HUES6 (cell line): ENCODE measurements around the gene GSTK1.

Experiments
- H3K27ac ChIP-seq: 2 replicates; pipeline ENCODE4 v1.7.0; 2013; ENCODE audit warnings: low read depth, mild to moderate bottlenecking, low read length, inconsistent platforms
- H3K27me3 ChIP-seq: 2 replicates; pipeline ENCODE4 v1.6.1; 2013; ENCODE audit warnings: low read length; ENCODE audit not compliant: control insufficient read depth, insufficient read depth
- H3K36me3 ChIP-seq: 2 replicates; pipeline ENCODE4 v1.6.1; 2013; ENCODE audit warnings: low read length; ENCODE audit not compliant: control insufficient read depth, insufficient read depth
- H3K4me1 ChIP-seq: 2 replicates; pipeline ENCODE4 v1.6.1; 2013; ENCODE audit warnings: low read length; ENCODE audit not compliant: control insufficient read depth, insufficient read depth
- H3K4me3 ChIP-seq: 2 replicates; pipeline ENCODE4 v1.5.1; 2013; ENCODE audit warnings: low read depth, low read length
- H3K9ac ChIP-seq: one replicate; pipeline ENCODE4 v1.6.1; 2013; ENCODE audit warnings: mild to moderate bottlenecking, low read length
- H3K9me3 ChIP-seq: 2 replicates; pipeline ENCODE4 v1.6.1; 2013; ENCODE audit warnings: low read depth, low read length; ENCODE audit not compliant: control insufficient read depth, insufficient read depth

GSTK1 gene

DNA sequence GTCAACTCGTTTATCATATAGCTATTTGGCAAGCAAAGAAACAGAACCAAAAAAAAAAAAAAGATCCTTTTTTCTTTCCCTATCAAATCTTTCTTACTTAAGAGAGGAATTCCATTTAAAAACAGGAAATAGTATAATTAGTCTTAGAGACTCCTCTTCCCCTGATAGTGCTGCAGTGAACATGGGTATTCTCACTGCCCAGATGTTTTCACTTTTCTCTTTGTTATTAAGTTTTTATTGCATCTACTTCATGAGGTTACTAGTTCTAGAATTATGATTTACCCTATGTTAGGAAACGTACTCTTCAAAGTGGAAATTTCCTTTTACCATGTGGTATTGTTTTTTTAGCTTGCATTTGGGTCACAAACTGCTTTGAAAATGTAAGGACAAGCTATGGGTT is 33.4 kb downstream of the GSTK1 start:
- Histone ChIP-seq H3K27me3 (no peaks in the 10 kb centered on the region), H3K9ac (no peak overlapping the region), H3K4me1 (no peaks in the 10 kb centered on the region), H3K36me3 (peaks cover 97% of the 10 kb centered on the region), H3K4me3 (no peak overlapping the region), H3K9me3 (no peaks in the 10 kb centered on the region), H3K27ac (no peak overlapping the region)

DNA sequence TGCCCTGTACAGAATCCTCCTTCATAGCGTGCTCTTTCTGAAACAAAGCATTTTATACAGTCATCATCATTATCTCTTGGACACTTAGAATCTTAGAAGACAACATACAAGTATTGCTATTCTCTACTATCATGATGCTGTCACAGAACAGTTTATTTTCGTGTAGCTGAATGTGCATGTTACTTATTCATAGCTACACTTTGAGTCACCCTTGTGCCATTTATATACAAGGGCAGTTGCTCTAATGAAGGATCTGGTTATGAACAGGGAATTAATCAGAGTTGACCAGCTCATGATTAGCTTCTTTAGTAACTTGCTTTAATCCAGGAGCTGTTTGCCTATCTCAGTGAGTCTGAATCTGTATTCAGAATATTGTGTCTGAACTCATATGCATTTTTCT is 36.1 kb downstream of the GSTK1 start:
- no peak overlapping the region for H3K27ac ChIP-seq
- no peaks in the 10 kb centered on the region for H3K4me1 ChIP-seq

DNA sequence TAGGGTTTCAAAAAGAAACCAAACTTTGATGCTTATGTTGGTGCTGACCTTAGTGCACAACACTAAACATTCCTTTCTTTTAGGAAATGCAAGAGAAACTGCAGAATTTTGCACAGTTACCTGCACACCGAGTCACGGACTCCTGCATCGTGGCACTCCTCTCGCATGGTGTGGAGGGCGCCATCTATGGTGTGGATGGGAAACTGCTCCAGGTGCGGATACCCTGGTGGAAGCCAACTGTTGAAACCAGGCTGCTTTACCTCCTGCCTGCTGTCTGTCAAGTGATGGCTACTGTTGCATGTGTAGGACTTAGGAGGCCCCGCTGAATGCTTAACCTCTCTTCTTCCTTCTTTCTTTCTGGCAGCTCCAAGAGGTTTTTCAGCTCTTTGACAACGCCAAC is 36.6 kb downstream of the GSTK1 start:
- Histone ChIP-seq H3K27me3 (no peaks in the 10 kb centered on the region), H3K27ac (no peak overlapping the region), H3K36me3 (peaks cover 96% of the 10 kb centered on the region), H3K9me3 (no peaks in the 10 kb centered on the region), H3K4me1 (no peaks in the 10 kb centered on the region), H3K9ac (no peak overlapping the region), H3K4me3 (no peak overlapping the region)

More for the DNA sequence above, 36.1 kb downstream of the GSTK1 start:
- no peaks in the 10 kb centered on the region for H3K27me3 ChIP-seq
- H3K4me3 ChIP-seq: no peak overlapping the region
- H3K36me3 ChIP-seq: peaks cover 96% of the 10 kb centered on the region
- no peak overlapping the region for H3K9ac ChIP-seq
- H3K9me3 ChIP-seq: no peaks in the 10 kb centered on the region

DNA sequence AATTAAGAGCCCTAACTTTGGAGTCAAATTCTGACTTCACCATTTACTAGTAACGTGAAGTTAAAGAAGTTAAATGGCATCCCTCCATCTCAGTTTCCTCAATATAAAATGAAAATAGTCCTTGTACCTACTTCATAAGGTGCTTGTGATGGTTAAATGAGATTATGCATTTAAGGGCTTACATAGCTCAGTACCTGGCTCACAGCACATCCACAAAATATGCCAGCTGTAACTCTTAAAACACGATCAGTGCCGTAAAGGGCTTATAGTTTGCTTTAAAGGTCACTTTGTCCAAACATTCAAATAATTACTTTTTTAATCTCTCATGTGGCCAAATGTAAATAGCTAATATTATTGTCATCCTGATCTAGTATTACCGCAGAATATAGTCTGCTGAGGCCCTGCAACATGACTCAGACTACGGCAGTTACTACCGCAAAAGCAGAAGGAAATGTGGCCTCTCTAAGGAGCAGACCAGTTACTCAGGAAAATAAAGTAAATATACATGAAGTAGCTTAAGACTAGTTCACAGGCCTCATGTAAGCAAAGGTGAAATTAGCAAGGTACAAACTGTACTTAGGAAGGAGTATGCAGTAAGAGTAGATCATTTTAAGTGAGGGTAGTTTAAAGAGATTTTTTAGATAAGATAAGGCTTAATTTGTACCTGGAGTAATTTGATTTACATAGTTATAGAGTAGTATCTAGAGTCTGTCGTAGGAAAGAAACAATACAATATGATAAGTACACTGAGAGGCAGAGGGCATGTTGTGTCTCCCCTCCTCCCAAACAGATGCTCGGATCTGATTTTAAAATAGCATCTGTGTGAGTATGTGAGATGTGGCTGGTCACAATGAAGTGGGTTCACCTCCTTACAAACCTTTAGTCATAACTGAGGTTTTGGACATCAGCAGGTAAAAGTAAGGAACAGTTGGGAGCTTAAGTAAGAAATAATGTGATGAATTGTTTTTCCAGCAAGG is 38.0 kb downstream of the GSTK1 start:
- H3K27me3 ChIP-seq: no peaks in the 10 kb centered on the region
- peaks cover 95% of the 10 kb centered on the region for H3K36me3 ChIP-seq
- no peaks in the 10 kb centered on the region for H3K4me1 ChIP-seq
- no peak overlapping the region for H3K27ac ChIP-seq
- no peak overlapping the region for H3K4me3 ChIP-seq
- H3K9me3 ChIP-seq: no peaks in the 10 kb centered on the region
- no peak overlapping the region for H3K9ac ChIP-seq

DNA sequence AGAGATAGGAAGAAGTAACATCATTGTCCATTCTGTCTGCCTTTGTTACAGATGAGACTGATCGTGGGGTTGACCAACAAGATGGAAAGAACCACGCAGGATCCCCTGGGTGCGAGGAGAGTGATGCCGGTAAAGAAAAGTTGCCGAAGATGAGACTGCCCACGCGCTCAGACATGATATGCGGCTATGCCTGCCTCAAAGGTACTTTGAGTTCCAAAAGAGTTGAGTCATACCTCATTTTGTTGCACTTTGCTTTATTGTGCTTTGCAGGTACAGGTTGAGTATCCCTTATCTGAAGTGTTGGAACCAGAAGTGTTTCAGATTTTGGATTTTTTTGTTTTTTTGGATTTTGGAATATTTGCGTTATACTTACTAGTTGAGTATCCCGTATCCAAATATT is 40.5 kb downstream of the GSTK1 start:
- H3K27ac ChIP-seq: no peak overlapping the region
- no peaks in the 10 kb centered on the region for H3K27me3 ChIP-seq
- no peak overlapping the region for H3K4me3 ChIP-seq
- H3K9me3 ChIP-seq: no peaks in the 10 kb centered on the region
- peaks cover 95% of the 10 kb centered on the region for H3K36me3 ChIP-seq
- no peaks in the 10 kb centered on the region for H3K4me1 ChIP-seq
- H3K9ac ChIP-seq: no peak overlapping the region

DNA sequence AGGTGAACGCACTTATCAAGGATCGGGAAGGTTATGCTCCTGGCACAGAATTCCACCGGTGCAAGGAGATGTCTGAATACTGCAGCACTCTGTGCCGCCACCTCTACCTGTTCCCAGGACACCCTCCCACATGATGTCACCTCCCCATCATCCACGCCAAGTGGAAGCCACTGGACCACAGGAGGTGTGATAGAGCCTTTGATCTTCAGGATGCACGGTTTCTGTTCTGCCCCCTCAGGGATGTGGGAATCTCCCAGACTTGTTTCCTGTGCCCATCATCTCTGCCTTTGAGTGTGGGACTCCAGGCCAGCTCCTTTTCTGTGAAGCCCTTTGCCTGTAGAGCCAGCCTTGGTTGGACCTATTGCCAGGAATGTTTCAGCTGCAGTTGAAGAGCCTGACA is 41.7 kb downstream of the GSTK1 start:
- H3K36me3 ChIP-seq: peaks cover 83% of the 10 kb centered on the region
- H3K27ac ChIP-seq: no peak overlapping the region
- H3K27me3 ChIP-seq: no peaks in the 10 kb centered on the region
- no peak overlapping the region for H3K9ac ChIP-seq
- no peaks in the 10 kb centered on the region for H3K9me3 ChIP-seq
- no peak overlapping the region for H3K4me3 ChIP-seq
- H3K4me1 ChIP-seq: no peaks in the 10 kb centered on the region

DNA sequence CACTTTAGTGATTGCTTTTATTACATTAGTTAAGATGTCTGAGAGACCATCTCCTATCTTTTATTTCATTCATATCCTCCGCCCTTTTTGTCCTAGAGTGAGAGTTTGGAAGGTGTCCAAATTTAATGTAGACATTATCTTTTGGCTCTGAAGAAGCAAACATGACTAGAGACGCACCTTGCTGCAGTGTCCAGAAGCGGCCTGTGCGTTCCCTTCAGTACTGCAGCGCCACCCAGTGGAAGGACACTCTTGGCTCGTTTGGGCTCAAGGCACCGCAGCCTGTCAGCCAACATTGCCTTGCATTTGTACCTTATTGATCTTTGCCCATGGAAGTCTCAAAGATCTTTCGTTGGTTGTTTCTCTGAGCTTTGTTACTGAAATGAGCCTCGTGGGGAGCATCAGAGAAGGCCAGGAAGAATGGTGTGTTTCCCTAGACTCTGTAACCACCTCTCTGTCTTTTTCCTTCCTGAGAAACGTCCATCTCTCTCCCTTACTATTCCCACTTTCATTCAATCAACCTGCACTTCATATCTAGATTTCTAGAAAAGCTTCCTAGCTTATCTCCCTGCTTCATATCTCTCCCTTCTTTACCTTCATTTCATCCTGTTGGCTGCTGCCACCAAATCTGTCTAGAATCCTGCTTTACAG is 42.3 kb downstream of the GSTK1 start:
- H3K27me3 ChIP-seq: no peaks in the 10 kb centered on the region
- no peaks in the 10 kb centered on the region for H3K9me3 ChIP-seq
- no peak overlapping the region for H3K4me3 ChIP-seq
- no peak overlapping the region for H3K9ac ChIP-seq
- H3K4me1 ChIP-seq: no peaks in the 10 kb centered on the region
- peaks cover 77% of the 10 kb centered on the region for H3K36me3 ChIP-seq
- H3K27ac ChIP-seq: no peak overlapping the region

DNA sequence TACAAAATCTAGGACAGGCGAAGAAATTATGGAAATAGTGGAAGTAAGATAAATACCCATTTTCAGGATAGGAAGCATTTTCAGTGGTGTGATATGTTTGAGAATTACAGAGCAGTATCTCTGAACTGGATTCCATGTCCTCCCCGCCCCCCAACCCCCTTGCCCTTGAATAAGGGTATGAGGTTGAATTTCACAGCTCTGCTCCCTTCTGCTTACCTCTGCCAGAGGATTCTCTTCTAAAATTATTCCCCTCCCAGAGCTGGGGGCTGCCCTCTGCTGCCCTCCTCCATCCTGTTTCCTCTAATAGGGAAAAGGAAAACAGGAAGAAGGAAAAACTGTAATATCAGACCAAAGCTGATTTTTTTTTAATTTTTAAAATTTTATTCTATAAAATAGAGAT is 45.4 kb downstream of the GSTK1 start:
- Histone ChIP-seq H3K9me3 (no peaks in the 10 kb centered on the region), H3K36me3 (peaks cover 47% of the 10 kb centered on the region), H3K27ac (no peak overlapping the region), H3K4me3 (no peak overlapping the region), H3K27me3 (no peaks in the 10 kb centered on the region), H3K4me1 (no peaks in the 10 kb centered on the region), H3K9ac (no peak overlapping the region)

DNA sequence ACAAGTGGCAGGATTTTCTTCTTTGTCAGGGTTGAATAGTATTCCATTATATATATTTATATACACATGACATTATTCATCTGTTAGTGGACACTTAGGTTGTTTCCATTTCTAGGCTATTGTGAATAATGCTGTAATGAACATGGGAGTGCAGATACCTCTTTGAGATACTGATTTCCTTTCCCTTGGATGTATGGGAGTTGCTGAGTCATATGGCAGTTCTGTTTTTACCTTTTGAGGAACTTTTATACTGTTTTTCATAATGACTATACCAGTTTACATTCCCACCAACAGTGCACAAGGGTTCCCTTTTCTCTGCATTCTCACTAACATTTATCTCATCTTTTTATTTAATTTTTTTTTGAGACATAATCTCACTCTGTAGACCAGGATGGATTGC is 50.9 kb downstream of the GSTK1 start:
- Histone ChIP-seq H3K9me3 (no peaks in the 10 kb centered on the region), H3K27me3 (no peaks in the 10 kb centered on the region), H3K36me3 (no peaks in the 10 kb centered on the region), H3K4me3 (no peak overlapping the region), H3K9ac (no peak overlapping the region), H3K4me1 (no peaks in the 10 kb centered on the region), H3K27ac (no peak overlapping the region)

DNA sequence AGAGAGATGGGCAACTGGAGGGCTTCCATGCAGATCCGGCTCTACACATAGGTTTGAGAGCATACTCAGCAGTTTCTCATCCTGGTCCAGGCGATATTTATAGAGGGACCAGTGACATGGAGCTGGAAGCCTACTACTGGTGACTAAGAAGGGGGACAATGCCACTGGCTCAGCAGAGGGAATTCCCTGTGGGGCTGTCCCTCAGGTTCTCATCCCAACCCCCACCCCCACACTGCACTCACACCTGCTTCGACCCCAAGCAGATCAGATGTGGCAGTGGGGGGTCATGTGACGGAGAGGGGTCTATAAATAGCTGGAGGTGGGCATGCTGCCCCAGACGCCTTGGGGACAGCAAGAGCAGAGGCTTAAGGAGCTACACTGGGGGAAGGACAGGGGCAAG is 52.5 kb downstream of the GSTK1 start, which contains the start of gene CLCN1:
CLCN1 (plus strand) TSS at position 336 of the 400 bp plus-strand sequence. CDS start 102 bp downstream, outside the sequence.
- no peak within 1 kb of the TSS for H3K27ac ChIP-seq
- no peaks in the 10 kb centered on the region for H3K9me3 ChIP-seq
- no peaks in the 10 kb centered on the region for H3K4me1 ChIP-seq
- H3K4me3 ChIP-seq: no peak within 1 kb of the TSS
- H3K9ac ChIP-seq: no peak within 1 kb of the TSS
- no peaks in the 10 kb centered on the region; the same call in 1 of the 2 replicates for H3K27me3 ChIP-seq
- no peaks in the 10 kb centered on the region for H3K36me3 ChIP-seq

DNA sequence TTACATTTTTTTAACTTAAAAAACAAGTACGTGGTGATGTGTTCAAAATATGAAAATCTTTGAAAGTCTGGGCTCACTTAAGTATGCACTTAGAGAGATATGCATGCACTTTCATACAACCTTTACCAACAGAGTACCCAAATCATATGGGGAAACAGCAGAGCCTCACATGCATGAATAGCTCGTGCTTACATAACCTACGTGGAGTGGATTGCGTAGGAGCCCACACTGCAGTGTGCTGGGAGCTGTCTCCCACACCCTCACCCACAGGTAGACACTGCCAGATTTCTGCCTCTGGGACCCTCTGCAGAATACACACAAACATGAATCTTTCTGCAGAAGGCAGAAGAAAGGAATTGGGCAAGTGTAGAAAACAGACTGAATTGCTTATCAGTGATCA is 53.3 kb downstream of the GSTK1 start:
- H3K27me3 ChIP-seq: no peaks in the 10 kb centered on the region; the same call in 1 of the 2 replicates
- H3K27ac ChIP-seq: no peak overlapping the region
- H3K36me3 ChIP-seq: no peaks in the 10 kb centered on the region
- no peak overlapping the region for H3K4me3 ChIP-seq
- H3K9me3 ChIP-seq: no peaks in the 10 kb centered on the region
- no peaks in the 10 kb centered on the region for H3K4me1 ChIP-seq
- H3K9ac ChIP-seq: no peak overlapping the region
